ENCODE results near the gene RREB1. TPM values are rescaled to one million over a fixed set of nuclear protein-coding genes. Genes with fewer than 3 reads are reported as not detected.

Gene RREB1
- total RNA-seq, 1 experiment from 2014 or later, result 35.8 TPM

- Histone ChIP-seq H2BK15ac (ENCODE audit: low read depth, low read length) (no peak overlapping the region), H3K56ac (ENCODE audit: insufficient read length, low read depth, low read length) (no peak overlapping the region), H3K79me2 (ENCODE audit: insufficient read depth, low read length) (no peaks in the 10 kb centered on the region), H3K27me3 (ENCODE audit: insufficient read depth, low read length) (no peaks in the 10 kb centered on the region), H4K91ac (ENCODE audit: insufficient read length, low read depth, low read length) (no peak overlapping the region), H2BK20ac (ENCODE audit: low read depth, low read length, poor library complexity, severe bottlenecking) (no peak overlapping the region), H3K18ac (ENCODE audit: insufficient read length, low read depth, low read length) (no peak overlapping the region), H2BK5ac (ENCODE audit: insufficient read length, low read length) (no peak overlapping the region), H2BK120ac (ENCODE audit: low read depth, low read length, poor library complexity, severe bottlenecking) (no peak overlapping the region), H3K27ac (ENCODE audit: insufficient read length, low read depth, low read length) (no peak overlapping the region), H3K23ac (ENCODE audit: insufficient read length, low read depth, low read length) (no peak overlapping the region), H3T11ph (ENCODE audit: low read length) (no peak overlapping the region), H4K20me1 (ENCODE audit: control insufficient read depth, insufficient read depth, insufficient read length) (no peaks in the 10 kb centered on the region), H3K23me2 (ENCODE audit: insufficient read length, low read depth, low read length, poor library complexity, severe bottlenecking) (no peaks in the 10 kb centered on the region), H2AFZ (ENCODE audit: low read length) (no peak overlapping the region), H3K79me1 (ENCODE audit: insufficient read depth, low read depth, low read length, poor library complexity, severe bottlenecking) (no peaks in the 10 kb centered on the region), H2BK12ac (ENCODE audit: insufficient read length, low read depth, low read length) (no peak overlapping the region), H4K5ac (ENCODE audit: insufficient read length, low read depth, low read length) (no peak overlapping the region), H3K9ac (ENCODE audit: extremely low read depth, insufficient read length, low read length) (no peak overlapping the region), H3K4ac (ENCODE audit: low read depth, low read length) (no peak overlapping the region), H2AK5ac (ENCODE audit: insufficient read length, low read length) (no peak overlapping the region), H4K8ac (replicated peaks; ENCODE audit: insufficient read length, low read depth, low read length) (no peak overlapping the region), H3K4me1 (ENCODE audit: insufficient read depth, low read length) (no peaks in the 10 kb centered on the region), H3K14ac (ENCODE audit: insufficient read depth, low read length) (no peak overlapping the region), H3K4me2 (ENCODE audit: insufficient read depth, insufficient read length, low read length) (no peak overlapping the region), H3K9me3 (ENCODE audit: control insufficient read depth, low read depth, low read length) (no peaks in the 10 kb centered on the region)
- no peaks in the 10 kb centered on the region for H3K9me3 Mint-ChIP-seq
- H3K27ac Mint-ChIP-seq, result no peak overlapping the region
- TF ChIP-seq, protein P1, sequence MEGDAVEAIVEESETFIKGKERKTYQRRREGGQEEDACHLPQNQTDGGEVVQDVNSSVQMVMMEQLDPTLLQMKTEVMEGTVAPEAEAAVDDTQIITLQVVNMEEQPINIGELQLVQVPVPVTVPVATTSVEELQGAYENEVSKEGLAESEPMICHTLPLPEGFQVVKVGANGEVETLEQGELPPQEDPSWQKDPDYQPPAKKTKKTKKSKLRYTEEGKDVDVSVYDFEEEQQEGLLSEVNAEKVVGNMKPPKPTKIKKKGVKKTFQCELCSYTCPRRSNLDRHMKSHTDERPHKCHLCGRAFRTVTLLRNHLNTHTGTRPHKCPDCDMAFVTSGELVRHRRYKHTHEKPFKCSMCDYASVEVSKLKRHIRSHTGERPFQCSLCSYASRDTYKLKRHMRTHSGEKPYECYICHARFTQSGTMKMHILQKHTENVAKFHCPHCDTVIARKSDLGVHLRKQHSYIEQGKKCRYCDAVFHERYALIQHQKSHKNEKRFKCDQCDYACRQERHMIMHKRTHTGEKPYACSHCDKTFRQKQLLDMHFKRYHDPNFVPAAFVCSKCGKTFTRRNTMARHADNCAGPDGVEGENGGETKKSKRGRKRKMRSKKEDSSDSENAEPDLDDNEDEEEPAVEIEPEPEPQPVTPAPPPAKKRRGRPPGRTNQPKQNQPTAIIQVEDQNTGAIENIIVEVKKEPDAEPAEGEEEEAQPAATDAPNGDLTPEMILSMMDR (conservative IDR thresholded peaks at IDR 0.05), result no peak
- H3K36me3 Mint-ChIP-seq (ENCODE audit: insufficient read depth in 1 of 3, low read depth in 3 of 3), result peaks cover 26 to 79% (median 78%) of the 10 kb centered on the region in 3 experiments; a peak in 6 of 7 replicates
- no CpG with 5 or more reads among the region's 1 CpG for WGBS (ENCODE audit: extremely low coverage, insufficient read length, low lambda C conversion rate)
- DNase-seq, result no peak
- no peaks in the 10 kb centered on the region for H3K4me1 Mint-ChIP-seq
- no peaks in the 10 kb centered on the region for H3K27me3 Mint-ChIP-seq (ENCODE audit: low read depth)
- H3K4me3 Mint-ChIP-seq, result no peak overlapping the region
Measured at GRCh38 chr6:7298113-7298512, 190.4 kb downstream of the RREB1 start.

All from H9 (cell line).